Activated CD4-positive, alpha-beta T cell treated with anti-CD3 and anti-CD28 coated beads for 36 hours (primary cell): ENCODE results near the gene C14orf119. TPM values are rescaled to one million over a fixed set of nuclear protein-coding genes. Genes with fewer than 3 reads are reported as not detected.

Experiments used
- ATAC-seq: fragments of 200-7000 bp; cut with Tn5 transposase; one replicate; pipeline ENCODE4 v1.10.0; 2021; ENCODE audit warnings: mild to moderate bottlenecking, moderate library complexity
- CTCF ChIA-PET: fragments of 350-600 bp; sonication (Branson Sonifier 250); formaldehyde crosslinking; loops from one replicate; lab custom pipeline; 2021; ENCODE audit warnings: antibody characterized with exemption; lab: Charles Lee
- POLR2A ChIA-PET: fragments of 350-600 bp; sonication (Branson Sonifier 250); formaldehyde crosslinking; loops from one replicate; lab custom pipeline; 2021; ENCODE audit warnings: antibody characterized with exemption, inconsistent platforms; lab: Charles Lee
- DNase-seq: peaks from one replicate; pipeline ENCODE4 v3.0.0-alpha.2; 2020
- H3K27ac Mint-ChIP-seq: one replicate; pipeline ENCODE4 v1.8.0; 2021; ENCODE audit warnings: mixed read lengths
- H3K27me3 Mint-ChIP-seq: one replicate; pipeline ENCODE4 v1.8.0; 2021; ENCODE audit warnings: mixed read lengths
- H3K36me3 Mint-ChIP-seq: one replicate; pipeline ENCODE4 v1.8.0; 2021; ENCODE audit warnings: low read depth, mixed read lengths
- H3K4me1 Mint-ChIP-seq: one replicate; pipeline ENCODE4 v1.8.0; 2021; ENCODE audit warnings: mixed read lengths
- H3K4me3 Mint-ChIP-seq: one replicate; pipeline ENCODE4 v1.8.0; 2021; ENCODE audit warnings: mild to moderate bottlenecking, moderate library complexity, mixed read lengths
- H3K9me3 Mint-ChIP-seq: one replicate; pipeline ENCODE4 v1.8.0; 2021; ENCODE audit warnings: low read depth, mixed read lengths
- intact Hi-C, 2 experiments: fragments of 100-400 bp; cut with DNase I in 1 of 2; cut with micrococcal nuclease in 1 of 2; formaldehyde crosslinking; loops; one replicate each; pipeline versions ENCODE4 v1.14.2 to v1.15.1; 2022 to 2024; cut with DNase I, micrococcal nuclease
- total RNA-seq, 2 experiments: library from RNA; stranded (reverse); gene quantifications; one replicate each; pipeline ENCODE4 v1.2.3, GENCODE V29; 2021

Gene C14orf119
- total RNA-seq, 2 experiments from 2014 or later: 43.8 to 51.5 TPM

DNA sequence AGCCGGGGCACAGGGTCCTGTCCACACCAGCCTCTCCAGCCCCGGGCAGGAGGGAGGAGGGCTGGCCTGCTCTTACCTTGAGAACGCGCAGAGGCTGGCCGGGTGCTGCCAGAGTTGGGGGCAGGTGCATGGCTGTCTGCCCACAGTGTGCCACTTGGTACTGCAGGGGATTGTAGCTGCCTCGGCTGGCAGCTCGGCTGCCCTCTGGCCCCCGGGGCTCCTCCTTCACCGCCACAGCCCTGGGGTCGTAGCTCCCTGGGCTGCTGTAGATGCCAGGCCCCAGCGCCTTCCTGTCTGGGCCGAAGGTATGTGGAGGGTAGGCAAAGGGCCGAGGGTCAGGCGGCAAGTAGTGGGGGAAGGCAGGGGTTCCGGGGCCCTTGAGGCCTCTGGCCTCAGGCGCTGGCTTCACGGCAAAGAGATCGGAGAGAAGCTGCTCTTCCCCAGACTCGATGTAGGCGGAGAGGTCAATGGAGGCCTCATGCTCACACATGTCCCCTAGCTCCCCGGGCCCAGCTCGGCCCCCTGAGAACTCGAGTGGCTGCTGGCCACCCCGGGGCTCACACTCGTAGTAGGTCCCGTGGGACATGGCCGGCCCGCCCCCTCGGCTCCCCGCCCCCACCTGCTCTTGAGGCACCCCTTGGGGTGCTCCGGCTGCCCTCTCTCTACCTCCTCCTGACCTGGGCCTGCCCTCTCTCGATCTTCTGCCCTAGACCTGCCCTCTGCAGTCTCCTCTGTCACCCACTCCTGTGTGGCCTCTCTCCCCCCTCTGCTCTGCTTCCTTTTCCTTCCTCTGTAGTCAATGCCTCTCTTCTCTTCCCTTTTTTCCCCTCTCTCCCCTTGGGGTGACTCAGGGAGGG lies 23.4 kb downstream of the C14orf119 start, which contains the start of gene CEBPE:
CEBPE (minus strand) TSS at position 750 of the 857 bp plus-strand sequence; CDS start at position 586, 164 bp downstream.
- POLR2A ChIA-PET: interaction anchor here (3.0 kb wide), 1 partner anchor 24 kb away, joined by 20 read pairs; the partner anchor contains the start of genes ACIN1 and C14orf119
- Mint-ChIP-seq H3K36me3 (no peaks in the 10 kb centered on the region), H3K4me3 (no peak within 1 kb of the TSS), H3K27me3 (no peaks in the 10 kb centered on the region), H3K9me3 (no peaks in the 10 kb centered on the region), H3K4me1 (peaks cover 57% of the 10 kb centered on the region), H3K27ac (peak within 1 kb of the TSS; percentile 68)
- intact Hi-C loops: no loop called here
- DNase-seq (no peak), ATAC-seq (no peak)
- CTCF ChIA-PET: interaction anchor here (0.5 to 10.7 kb wide), 14 partner anchors 19 to 203 kb away, joined by 3 to 276 read pairs (median 12); partner anchors contain the start of genes ACIN1, C14orf119, PABPN1 and SLC7A8

- no peaks in the 10 kb centered on the region for H3K36me3 Mint-ChIP-seq
- POLR2A ChIA-PET: interaction anchor here (2.0 to 3.0 kb wide), 2 partner anchors 25 to 48 kb away, joined by 5 to 20 read pairs; partner anchors contain the start of genes ACIN1 and C14orf119
- CTCF ChIA-PET: interaction anchor here (0.6 to 10.7 kb wide), 28 partner anchors 8 to 260 kb away, joined by 3 to 276 read pairs (median 5); partner anchors contain the start of genes ACIN1, C14orf119, LRP10 and PABPN1
- no peak overlapping the region for H3K4me3 Mint-ChIP-seq
- H3K27ac Mint-ChIP-seq: peak overlapping the region; percentile 68
- H3K9me3 Mint-ChIP-seq: no peaks in the 10 kb centered on the region
- intact Hi-C loops: loop anchor here (1.0 to 2.0 kb wide), 8 partner anchors 24 to 261 kb away; partner anchors contain the start of genes ACIN1 (in 1 of the 2), C14orf119 (in 1 of the 2) and RNF212B (in 1 of the 2)
- DNase-seq: peak; percentile 34
- peaks cover 53% of the 10 kb centered on the region for H3K4me1 Mint-ChIP-seq
- no peaks in the 10 kb centered on the region for H3K27me3 Mint-ChIP-seq
- peak; percentile 24 for ATAC-seq
These were observed 24.3 kb downstream of the C14orf119 start for GRCh38 chr14:23119363-23120327.

DNA sequence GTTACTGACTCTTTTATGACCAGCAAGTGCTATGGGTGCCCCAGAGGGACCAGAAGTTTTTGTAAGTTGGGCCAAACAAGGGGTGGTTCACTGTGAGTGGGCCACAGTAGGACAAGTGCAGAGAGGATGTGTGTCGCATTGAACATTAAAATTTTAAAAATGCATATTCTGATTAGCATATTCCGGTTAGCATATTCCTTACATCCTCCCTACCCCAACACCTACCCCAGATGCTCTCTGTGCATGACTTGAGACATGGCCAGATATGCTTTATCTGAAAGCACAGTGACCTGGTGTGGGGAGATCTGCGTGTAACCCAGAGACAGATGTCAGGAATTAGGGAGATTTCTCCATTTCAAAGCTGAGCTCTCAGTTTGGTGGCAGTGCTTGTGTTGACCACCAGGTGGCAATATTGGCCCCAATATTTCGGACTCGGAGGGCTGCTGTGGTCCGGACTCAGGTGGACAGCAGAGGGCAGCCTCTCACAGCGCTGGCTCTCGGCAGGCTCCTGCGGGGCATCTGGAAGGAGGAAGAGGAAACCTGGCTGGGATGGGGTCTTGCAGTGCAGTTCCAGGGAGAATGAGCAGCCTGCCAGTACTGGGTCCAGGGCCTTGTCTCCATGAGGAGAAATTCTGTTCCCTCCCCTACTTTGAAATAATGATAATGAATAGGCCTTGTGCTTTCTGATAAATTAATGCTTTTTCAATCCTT lies 25.4 kb downstream of the C14orf119 start:
- POLR2A ChIA-PET: interaction anchor here (0.6 to 3.0 kb wide), 7 partner anchors 26 to 175 kb away, joined by 3 to 20 read pairs (median 4); partner anchors contain the start of genes ACIN1 and C14orf119
- peak overlapping the region; percentile 68 for H3K27ac Mint-ChIP-seq
- no peaks in the 10 kb centered on the region for H3K9me3 Mint-ChIP-seq
- ATAC-seq (peak; percentile 93), DNase-seq (peak; percentile 91)
- CTCF ChIA-PET: interaction anchor here (0.6 to 10.7 kb wide), 60 partner anchors 9 to 1745 kb away, joined by 3 to 276 read pairs (median 5); partner anchors contain the start of genes ACIN1, C14orf119, HOMEZ and LRP10
- intact Hi-C loops: loop anchor here (1.0 to 2.0 kb wide), 8 partner anchors 25 to 260 kb away; partner anchors contain the start of genes ACIN1 (in 1 of the 2), C14orf119 (in 1 of the 2) and RNF212B (in 1 of the 2)
- no peak overlapping the region for H3K4me3 Mint-ChIP-seq
- H3K4me1 Mint-ChIP-seq: peaks cover 47% of the 10 kb centered on the region
- no peaks in the 10 kb centered on the region for H3K27me3 Mint-ChIP-seq
- H3K36me3 Mint-ChIP-seq: no peaks in the 10 kb centered on the region

GRCh38 chr14:23121361-23121771 lies 26.1 kb downstream of the C14orf119 start:
- no peak overlapping the region for H3K4me3 Mint-ChIP-seq
- ChIA-PET CTCF (interaction anchor here (0.6 to 10.7 kb wide), 49 partner anchors 9 to 1745 kb away, joined by 3 to 276 read pairs (median 5); partner anchors contain the start of genes ACIN1, C14orf119, HOMEZ and SLC7A8), POLR2A (interaction anchor here (1.0 to 3.0 kb wide), 3 partner anchors 26 to 52 kb away, joined by 3 to 20 read pairs (median 5); partner anchors contain the start of genes ACIN1 and C14orf119)
- H3K27ac Mint-ChIP-seq: peak overlapping the region; percentile 68
- peaks cover 46% of the 10 kb centered on the region for H3K4me1 Mint-ChIP-seq
- intact Hi-C loops: loop anchor here (2.0 kb wide), 3 partner anchors 115 to 259 kb away; partner anchors contain the start of gene RNF212B (in 1 of the 2)
- no peaks in the 10 kb centered on the region for H3K36me3 Mint-ChIP-seq
- no peaks in the 10 kb centered on the region for H3K9me3 Mint-ChIP-seq
- ATAC-seq: no peak
- no peaks in the 10 kb centered on the region for H3K27me3 Mint-ChIP-seq
- DNase-seq: peak; percentile 20

DNA sequence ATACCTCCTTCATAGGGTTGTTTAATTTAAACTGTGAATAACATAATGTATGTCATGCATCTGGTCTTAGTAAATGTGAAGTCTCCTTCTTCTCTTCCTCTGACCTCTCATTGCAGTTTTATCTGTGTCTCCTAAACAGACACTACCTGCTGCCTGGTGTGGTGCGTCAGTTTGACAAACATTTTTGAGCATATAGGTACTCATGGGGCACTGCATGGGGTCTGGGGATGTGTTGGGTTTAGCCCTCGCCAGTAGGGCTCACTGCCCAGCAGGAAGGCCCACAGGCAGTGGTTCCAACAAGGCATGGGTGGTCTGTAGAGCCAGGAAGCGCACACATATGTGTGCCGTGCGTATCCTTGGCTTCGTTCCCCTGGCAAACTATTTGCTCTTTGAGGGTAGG lies 26.8 kb downstream of the C14orf119 start:
- no peak for ATAC-seq
- intact Hi-C loops: no loop called here
- no peak for DNase-seq
- H3K27ac Mint-ChIP-seq: no peak overlapping the region
- H3K9me3 Mint-ChIP-seq: no peaks in the 10 kb centered on the region
- H3K36me3 Mint-ChIP-seq: no peaks in the 10 kb centered on the region
- peaks cover 40% of the 10 kb centered on the region for H3K4me1 Mint-ChIP-seq
- POLR2A ChIA-PET: interaction anchor here (3.0 kb wide), 1 partner anchor 27 kb away, joined by 20 read pairs; the partner anchor contains the start of genes ACIN1 and C14orf119
- no peak overlapping the region for H3K4me3 Mint-ChIP-seq
- CTCF ChIA-PET: interaction anchor here (0.6 to 10.7 kb wide), 21 partner anchors 18 to 1268 kb away, joined by 3 to 276 read pairs (median 4); partner anchors contain the start of gene SLC7A8
- H3K27me3 Mint-ChIP-seq: no peaks in the 10 kb centered on the region

GRCh38 chr14:23123419-23123818 lies 28.1 kb downstream of the C14orf119 start:
- ChIA-PET CTCF (interaction anchor here (0.6 to 10.7 kb wide), 2 partner anchors 9 to 60 kb away, joined by 3 to 276 read pairs; partner anchors contain the start of gene SLC7A8), POLR2A (no interaction called here)
- H3K4me1 Mint-ChIP-seq: peaks cover 30% of the 10 kb centered on the region
- H3K27me3 Mint-ChIP-seq: no peaks in the 10 kb centered on the region
- H3K9me3 Mint-ChIP-seq: no peaks in the 10 kb centered on the region
- ATAC-seq: no peak
- no peak overlapping the region for H3K27ac Mint-ChIP-seq
- no peaks in the 10 kb centered on the region for H3K36me3 Mint-ChIP-seq
- DNase-seq: no peak
- no peak overlapping the region for H3K4me3 Mint-ChIP-seq
- intact Hi-C loops: no loop called here

DNA sequence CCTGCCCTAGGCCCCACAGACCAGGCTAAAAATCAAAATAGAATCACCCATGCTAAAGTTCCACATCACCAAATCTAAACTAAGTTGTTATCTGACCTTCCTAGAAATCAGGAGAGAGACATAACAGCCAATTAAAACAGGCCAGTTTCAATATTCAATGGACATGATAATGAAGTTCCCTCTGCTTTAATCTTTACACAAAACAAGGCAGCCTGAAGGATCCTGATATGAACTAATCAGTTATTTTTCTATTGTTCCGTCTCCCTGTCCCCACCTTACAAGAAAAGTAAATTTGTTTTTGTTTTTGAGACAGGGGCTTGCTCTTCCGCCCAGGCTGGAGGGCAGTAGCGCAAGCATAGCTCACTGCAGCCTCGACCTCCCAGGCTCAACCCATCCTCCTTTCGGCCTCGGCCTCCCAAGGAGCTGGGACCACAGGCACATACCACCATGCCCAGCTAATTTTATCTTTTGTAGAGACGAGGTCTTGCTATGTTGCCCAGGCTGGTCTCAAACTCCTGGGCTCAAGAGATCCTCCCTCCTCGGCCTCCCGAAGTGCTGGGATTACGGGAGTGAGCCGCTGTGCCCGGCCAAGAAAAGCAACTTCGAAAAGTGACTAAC lies 29.1 kb downstream of the C14orf119 start:
- CTCF ChIA-PET: interaction anchor here (1.3 to 10.7 kb wide), 2 partner anchors 56 to 59 kb away, joined by 3 to 276 read pairs; partner anchors contain the start of gene SLC7A8
- Mint-ChIP-seq H3K4me1 (peaks cover 22% of the 10 kb centered on the region), H3K27me3 (no peaks in the 10 kb centered on the region), H3K36me3 (no peaks in the 10 kb centered on the region), H3K27ac (no peak overlapping the region), H3K9me3 (no peaks in the 10 kb centered on the region), H3K4me3 (no peak overlapping the region)
- intact Hi-C loops: no loop called here
- DNase-seq (no peak), ATAC-seq (no peak)
- POLR2A ChIA-PET: interaction anchor here (0.5 kb wide), 1 partner anchor 92 kb away, joined by 3 read pairs; no protein-coding TSS in a partner anchor

DNA sequence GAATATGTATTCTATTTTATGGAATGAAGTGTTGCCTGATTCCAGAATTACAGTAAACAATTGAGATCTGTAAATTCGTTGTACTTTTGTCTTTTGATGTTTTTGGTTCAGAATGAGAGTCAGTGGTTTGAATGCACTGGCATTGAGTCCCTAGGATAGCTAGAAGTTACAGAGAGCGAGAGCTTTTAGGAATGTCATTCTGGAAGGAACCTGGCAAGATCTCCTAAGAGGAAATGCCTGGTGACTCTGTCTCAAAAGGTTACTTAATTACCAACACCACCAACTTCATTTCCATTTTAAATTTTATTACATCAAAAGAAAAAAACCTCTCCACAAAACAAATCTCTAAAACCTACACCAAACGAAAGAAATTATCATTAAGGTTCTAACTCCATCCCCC lies 29.7 kb downstream of the C14orf119 start:
- CTCF ChIA-PET: interaction anchor here (0.5 to 10.7 kb wide), 6 partner anchors 25 to 937 kb away, joined by 3 to 276 read pairs (median 3); partner anchors contain the start of gene SLC7A8
- H3K27ac Mint-ChIP-seq: no peak overlapping the region
- H3K36me3 Mint-ChIP-seq: no peaks in the 10 kb centered on the region
- intact Hi-C loops: no loop called here
- H3K4me3 Mint-ChIP-seq: no peak overlapping the region
- POLR2A ChIA-PET: interaction anchor here (0.5 kb wide), 1 partner anchor 92 kb away, joined by 3 read pairs; no protein-coding TSS in a partner anchor
- DNase-seq (no peak), ATAC-seq (no peak)
- no peaks in the 10 kb centered on the region for H3K9me3 Mint-ChIP-seq
- H3K27me3 Mint-ChIP-seq: no peaks in the 10 kb centered on the region
- peaks cover 17% of the 10 kb centered on the region for H3K4me1 Mint-ChIP-seq

DNA sequence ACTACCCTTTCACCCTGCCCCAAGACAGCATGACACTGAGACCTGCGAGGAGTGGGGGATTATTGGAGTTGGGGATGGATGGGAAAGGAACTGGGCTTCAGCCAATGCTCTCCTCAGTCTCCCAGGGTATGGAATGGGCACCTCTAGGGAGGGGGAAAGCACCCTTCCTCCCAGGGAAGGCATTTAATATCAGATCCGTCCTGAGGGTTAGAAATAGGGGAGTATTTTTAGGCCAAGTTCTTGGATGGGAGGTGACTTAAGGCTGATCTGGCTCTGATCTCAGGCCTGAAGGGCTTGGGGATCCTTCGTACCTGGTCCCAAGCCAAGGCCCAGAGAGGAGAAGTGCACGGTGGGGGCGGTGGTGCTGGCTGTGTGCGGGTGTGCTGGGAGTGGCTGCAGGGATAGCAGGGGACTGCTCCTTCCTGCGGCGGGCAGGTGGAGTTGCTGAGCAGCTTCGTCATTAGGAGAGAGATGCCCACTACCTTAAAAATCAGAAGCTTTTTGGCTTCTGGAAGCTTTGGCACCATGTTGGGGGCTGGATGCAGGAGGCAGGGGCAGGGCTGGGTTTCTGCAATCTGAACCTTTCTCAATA lies 30.7 kb downstream of the C14orf119 start:
- POLR2A ChIA-PET: no interaction called here
- DNase-seq (no peak), ATAC-seq (no peak)
- Mint-ChIP-seq H3K27ac (no peak overlapping the region), H3K9me3 (no peaks in the 10 kb centered on the region), H3K36me3 (no peaks in the 10 kb centered on the region), H3K27me3 (no peaks in the 10 kb centered on the region), H3K4me1 (peaks cover 6% of the 10 kb centered on the region), H3K4me3 (no peak overlapping the region)
- intact Hi-C loops: no loop called here
- CTCF ChIA-PET: interaction anchor here (0.6 to 10.7 kb wide), 5 partner anchors 13 to 181 kb away, joined by 3 to 276 read pairs (median 3); partner anchors contain the start of gene SLC7A8
